OCI-LY7 (cell line): ENCODE results near the gene ORC3.

ENCODE experiments used
- EZH2phosphoT487 ChIP-seq: fragments of 200-600 bp; sonication (generic); IDR thresholded peaks from 2 replicates; pipeline ENCODE4 v1.6.1; 2018; ENCODE audit warnings: low read depth, borderline replicate concordance, mild to moderate bottlenecking, mixed run types, antibody characterized with exemption, low read length, moderate library complexity, mixed read lengths
- TF ChIP-seq, protein P1 (sequence below): fragments of 200-600 bp; sonication (generic); conservative IDR thresholded peaks from 2 replicates; pipeline ENCODE4 v1.5.1; 2014; ENCODE audit warnings: mild to moderate bottlenecking, antibody characterized with exemption, low read length, moderate library complexity, mixed read lengths

DNA sequence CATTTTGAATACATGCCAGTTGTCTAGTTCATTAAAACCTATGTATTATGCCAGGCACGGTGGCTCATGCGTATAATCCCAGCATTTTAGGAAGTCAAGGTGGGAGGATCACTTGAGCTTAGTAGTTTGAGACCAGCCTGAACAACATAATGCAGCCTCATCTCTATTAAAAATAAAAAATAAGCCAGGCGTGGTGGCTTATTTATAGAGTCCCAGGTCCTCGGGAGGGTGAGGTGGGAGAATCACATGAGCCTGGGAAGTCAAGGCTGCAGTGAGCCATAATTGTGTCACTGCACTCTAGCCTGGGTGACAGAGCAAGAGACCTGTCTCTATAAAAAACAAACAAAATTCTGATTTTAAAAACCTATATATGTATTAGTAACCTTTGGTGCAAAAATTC is 27.5 kb downstream of the ORC3 start:
- TF ChIP-seq, protein P1, sequence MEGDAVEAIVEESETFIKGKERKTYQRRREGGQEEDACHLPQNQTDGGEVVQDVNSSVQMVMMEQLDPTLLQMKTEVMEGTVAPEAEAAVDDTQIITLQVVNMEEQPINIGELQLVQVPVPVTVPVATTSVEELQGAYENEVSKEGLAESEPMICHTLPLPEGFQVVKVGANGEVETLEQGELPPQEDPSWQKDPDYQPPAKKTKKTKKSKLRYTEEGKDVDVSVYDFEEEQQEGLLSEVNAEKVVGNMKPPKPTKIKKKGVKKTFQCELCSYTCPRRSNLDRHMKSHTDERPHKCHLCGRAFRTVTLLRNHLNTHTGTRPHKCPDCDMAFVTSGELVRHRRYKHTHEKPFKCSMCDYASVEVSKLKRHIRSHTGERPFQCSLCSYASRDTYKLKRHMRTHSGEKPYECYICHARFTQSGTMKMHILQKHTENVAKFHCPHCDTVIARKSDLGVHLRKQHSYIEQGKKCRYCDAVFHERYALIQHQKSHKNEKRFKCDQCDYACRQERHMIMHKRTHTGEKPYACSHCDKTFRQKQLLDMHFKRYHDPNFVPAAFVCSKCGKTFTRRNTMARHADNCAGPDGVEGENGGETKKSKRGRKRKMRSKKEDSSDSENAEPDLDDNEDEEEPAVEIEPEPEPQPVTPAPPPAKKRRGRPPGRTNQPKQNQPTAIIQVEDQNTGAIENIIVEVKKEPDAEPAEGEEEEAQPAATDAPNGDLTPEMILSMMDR, result no peak
- no peak for TF ChIP-seq EZH2phosphoT487
